Fibroblast of mammary gland (primary cell): Measurements from ENCODE around the gene SRSF10.

Experiments
- DNase-seq: peaks from one replicate; pipeline ENCODE4 v3.0.0-alpha.2; 2010; ENCODE audit warnings: low read depth
- H3K4me3 ChIP-seq: 2 replicates; pipeline ENCODE4 v1.5.1; 2011; ENCODE audit warnings: low read depth, mild to moderate bottlenecking, low read length, moderate library complexity; ENCODE audit not compliant: control insufficient read depth
- TF ChIP-seq, protein P1 (sequence below): conservative IDR thresholded peaks from 2 replicates; pipeline ENCODE4 v1.5.1; 2011; ENCODE audit warnings: low read depth, low read length, inconsistent platforms; ENCODE audit not compliant: control insufficient read depth, insufficient read depth

SRSF10 gene

DNA sequence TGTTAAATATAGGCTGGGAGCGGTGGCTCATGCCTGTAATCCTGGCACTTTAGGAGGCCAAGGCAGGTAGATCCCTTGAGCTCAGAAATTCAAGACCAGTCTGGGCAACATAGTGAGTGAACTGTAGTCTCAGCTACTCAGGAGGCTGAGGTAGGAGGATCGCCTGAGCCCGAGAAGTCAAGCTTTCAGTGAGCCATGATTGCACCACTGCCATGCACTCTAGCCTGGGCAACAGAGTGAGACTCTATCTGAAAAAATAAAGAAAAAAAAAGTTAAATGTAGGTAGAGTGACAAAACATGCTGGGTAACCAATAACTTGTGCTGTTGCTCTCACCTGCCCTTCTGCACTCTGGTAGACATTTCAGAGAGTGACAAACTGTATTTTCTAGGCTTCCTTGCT, 25.0 kb upstream of the SRSF10 start:
- TF ChIP-seq, protein P1, sequence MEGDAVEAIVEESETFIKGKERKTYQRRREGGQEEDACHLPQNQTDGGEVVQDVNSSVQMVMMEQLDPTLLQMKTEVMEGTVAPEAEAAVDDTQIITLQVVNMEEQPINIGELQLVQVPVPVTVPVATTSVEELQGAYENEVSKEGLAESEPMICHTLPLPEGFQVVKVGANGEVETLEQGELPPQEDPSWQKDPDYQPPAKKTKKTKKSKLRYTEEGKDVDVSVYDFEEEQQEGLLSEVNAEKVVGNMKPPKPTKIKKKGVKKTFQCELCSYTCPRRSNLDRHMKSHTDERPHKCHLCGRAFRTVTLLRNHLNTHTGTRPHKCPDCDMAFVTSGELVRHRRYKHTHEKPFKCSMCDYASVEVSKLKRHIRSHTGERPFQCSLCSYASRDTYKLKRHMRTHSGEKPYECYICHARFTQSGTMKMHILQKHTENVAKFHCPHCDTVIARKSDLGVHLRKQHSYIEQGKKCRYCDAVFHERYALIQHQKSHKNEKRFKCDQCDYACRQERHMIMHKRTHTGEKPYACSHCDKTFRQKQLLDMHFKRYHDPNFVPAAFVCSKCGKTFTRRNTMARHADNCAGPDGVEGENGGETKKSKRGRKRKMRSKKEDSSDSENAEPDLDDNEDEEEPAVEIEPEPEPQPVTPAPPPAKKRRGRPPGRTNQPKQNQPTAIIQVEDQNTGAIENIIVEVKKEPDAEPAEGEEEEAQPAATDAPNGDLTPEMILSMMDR = no peak
- H3K4me3 ChIP-seq = no peak overlapping the region
- DNase-seq = no peak

DNA sequence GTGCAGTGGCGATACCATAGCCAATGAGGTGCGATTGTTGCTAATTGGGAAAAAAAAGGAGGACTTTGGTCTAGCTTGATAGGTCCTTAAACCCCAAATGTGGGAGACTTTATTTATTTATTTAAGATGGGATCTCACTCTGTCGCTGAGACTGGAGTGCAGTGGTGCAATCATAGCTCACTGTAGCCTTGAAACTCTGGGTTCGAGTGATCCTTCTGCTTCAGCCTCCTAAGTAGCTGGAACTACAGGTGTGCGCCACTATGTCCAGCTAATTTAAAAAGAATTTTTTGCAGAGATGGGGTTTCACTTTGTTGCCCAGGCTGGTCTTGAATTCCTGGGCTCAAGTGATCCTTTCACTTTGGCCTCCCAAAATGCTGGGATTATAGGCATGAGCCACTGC, 24.0 kb upstream of the SRSF10 start:
- TF ChIP-seq, protein P1 = no peak
- DNase-seq = no peak

DNA sequence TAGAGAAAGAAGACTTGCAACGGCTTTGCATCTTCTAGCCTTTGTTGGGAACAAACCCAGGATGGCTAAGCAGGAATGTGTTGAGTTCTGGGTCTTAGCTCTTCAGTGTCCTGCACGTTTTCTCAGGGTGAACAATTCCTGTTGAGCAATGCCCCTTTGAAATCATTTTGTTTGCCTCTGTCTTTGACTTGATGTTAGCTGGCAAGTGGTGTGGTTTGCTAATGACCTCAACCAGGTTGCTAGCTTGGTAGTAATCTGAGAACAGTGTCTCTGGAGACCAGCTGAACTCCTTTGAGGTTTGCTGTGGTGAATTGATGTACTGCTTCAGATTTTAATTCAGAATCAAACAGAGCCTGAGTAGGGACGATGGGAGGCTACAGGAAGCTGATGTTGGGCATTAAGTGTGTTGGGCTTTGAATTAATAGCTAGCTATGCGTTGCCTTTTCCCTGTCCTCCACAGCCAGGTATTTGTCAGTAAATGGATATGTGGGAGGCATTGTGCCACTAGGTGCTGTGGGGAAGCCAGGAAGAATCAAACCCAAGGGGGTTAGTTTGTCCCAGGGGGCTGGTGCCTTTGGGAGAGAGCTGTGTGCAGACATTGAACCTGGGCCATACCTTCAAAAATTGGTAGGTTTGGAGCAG, 23.3 kb upstream of the SRSF10 start:
- no peak overlapping the region for H3K4me3 ChIP-seq
- DNase-seq = peak; percentile 98
- TF ChIP-seq, protein P1 = no peak

More for the DNA sequence above, 24.0 kb upstream of the SRSF10 start:
- H3K4me3 ChIP-seq = no peak overlapping the region

DNA sequence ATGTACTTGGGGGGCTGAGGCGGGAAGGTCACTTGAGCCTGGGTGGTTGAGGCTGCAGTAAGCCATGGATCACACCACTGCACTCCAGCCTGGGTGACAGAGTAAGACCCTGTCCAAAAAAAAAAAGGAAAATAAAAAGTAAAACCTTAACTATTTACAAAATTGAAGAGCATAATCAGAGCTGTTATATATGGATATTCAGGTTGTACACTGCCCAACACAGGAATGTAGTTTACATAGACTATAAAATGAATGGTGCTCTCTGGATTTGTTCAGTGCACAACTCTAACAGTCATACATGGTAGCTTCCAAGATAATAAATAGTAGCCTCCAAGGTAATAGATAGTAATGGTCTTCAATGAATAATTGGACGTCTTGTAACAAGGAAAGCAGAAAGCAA, 22.6 kb upstream of the SRSF10 start:
- no peak for DNase-seq
- TF ChIP-seq, protein P1 = no peak
- H3K4me3 ChIP-seq = no peak overlapping the region

DNA sequence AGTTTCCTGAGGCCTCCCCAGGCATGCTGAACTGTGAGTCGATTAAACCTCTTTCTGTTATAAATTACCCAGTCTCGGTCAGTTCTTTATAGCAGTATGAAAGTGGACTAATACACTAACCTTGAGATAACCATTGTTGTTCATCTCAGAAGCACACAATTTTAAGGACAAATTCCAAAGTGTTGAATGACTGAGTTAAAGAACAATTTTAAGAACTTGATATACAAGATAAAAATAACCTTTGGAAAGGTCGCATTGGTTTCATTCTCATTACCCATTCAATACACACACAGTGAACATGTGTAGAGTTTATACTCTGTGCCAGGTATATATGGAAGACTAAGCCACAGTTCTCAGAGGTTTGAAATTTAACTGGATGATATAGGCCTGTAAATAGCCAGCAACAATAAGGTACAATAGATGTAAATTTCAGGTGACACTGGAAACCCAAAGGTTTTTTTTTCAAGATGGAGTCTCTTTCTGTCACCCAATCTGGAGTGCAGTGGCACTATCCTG, 19.1 kb upstream of the SRSF10 start:
- TF ChIP-seq, protein P1 = no peak
- DNase-seq = no peak
- no peak overlapping the region for H3K4me3 ChIP-seq

DNA sequence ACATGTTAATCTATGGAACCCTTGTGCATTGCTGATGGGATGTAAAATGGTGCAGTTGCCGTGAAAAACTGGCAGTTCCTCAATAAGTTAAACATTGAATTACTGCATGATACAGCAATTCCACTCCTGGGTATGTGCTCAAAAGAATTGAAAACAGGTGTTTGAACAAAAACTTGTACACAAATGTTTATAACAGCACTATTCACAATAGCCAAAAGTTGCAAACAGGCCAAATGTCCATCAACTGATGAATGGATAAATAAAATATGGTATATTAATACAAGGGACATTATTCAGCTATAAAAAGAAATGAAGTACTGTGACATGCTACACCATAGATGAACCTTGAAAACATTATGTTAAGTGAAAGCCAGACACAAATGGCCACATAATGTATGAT, 17.7 kb upstream of the SRSF10 start:
- DNase-seq = no peak
- no peak overlapping the region for H3K4me3 ChIP-seq
- TF ChIP-seq, protein P1 = no peak
